ENCODE data around the gene UBE2E1. TPM values are rescaled to one million over a fixed set of nuclear protein-coding genes. Genes with fewer than 3 reads are reported as not detected.

The UBE2E1 gene
- total RNA-seq, 1 donor from 2014 or later = 103 TPM

DNA sequence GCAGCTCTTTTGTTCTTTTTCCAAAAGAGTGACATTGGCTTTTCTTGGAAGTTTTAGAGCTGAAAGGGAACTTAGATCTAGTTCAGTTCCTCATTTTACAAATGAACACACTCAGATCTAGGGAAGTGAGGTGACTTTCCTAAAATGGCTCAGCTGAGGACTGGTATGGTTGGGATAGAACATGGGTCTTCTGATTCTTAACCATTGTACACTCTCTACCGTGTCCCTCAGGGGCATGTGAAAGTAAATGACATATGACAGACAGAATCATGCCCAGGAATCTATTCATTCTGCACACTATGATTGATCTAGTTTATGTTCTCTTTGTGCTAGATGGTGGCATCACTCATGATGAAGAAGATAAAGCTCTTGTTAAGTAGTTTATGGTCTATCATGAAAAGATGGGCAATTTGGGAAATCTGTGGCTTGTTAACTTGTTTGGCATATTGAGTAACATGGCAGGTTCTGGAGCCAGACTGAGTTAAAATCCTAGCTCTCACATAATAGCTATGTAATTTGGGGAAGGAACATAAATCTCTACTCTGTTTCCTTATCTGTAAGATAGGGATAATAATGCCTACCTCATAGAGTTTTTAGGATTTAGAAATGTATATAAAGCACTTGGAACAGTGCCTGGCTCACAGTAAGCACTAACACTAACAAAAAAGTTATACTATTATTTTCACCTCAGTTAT, 30.9 kb downstream of the UBE2E1 start:
- no peak overlapping the region for H3K27ac Mint-ChIP-seq (ENCODE audit: unreplicated experiment)
- TF ChIP-seq, protein P1, sequence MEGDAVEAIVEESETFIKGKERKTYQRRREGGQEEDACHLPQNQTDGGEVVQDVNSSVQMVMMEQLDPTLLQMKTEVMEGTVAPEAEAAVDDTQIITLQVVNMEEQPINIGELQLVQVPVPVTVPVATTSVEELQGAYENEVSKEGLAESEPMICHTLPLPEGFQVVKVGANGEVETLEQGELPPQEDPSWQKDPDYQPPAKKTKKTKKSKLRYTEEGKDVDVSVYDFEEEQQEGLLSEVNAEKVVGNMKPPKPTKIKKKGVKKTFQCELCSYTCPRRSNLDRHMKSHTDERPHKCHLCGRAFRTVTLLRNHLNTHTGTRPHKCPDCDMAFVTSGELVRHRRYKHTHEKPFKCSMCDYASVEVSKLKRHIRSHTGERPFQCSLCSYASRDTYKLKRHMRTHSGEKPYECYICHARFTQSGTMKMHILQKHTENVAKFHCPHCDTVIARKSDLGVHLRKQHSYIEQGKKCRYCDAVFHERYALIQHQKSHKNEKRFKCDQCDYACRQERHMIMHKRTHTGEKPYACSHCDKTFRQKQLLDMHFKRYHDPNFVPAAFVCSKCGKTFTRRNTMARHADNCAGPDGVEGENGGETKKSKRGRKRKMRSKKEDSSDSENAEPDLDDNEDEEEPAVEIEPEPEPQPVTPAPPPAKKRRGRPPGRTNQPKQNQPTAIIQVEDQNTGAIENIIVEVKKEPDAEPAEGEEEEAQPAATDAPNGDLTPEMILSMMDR (IDR thresholded peaks at IDR 0.05) = no peak
- DNase-seq (ENCODE audit: low spot score) = no peak
- no peaks in the 10 kb centered on the region for H3K27me3 Mint-ChIP-seq (ENCODE audit: low read depth)
- no peaks in the 10 kb centered on the region for H3K9me3 Mint-ChIP-seq (ENCODE audit: low read depth)
- H3K4me1 Mint-ChIP-seq (ENCODE audit: low read depth) = peaks cover 14% of the 10 kb centered on the region
- H3K4me3 Mint-ChIP-seq (ENCODE audit: unreplicated experiment) = no peak overlapping the region
- no peaks in the 10 kb centered on the region for H3K36me3 Mint-ChIP-seq (ENCODE audit: low read depth)

DNA sequence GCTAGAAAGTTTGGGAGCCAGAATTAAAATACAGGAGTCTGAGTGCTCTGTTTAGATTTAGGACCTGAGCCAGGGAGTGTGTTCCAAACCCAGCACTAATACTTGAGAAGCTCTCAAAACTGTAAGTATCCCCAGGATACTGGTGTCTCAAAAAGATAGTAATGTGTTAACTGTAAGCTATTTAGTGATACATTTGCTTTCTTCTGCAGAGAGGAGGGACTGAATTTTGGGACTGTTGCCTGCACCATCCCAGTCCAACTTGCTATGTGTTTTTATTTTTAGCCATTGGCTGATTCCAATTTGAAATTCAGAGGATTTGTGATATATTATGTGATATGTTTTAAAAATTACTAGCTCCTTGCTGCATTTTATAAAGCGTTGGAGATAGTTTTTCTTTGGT, 31.5 kb downstream of the UBE2E1 start:
- Mint-ChIP-seq H3K9me3 (ENCODE audit: low read depth) (no peaks in the 10 kb centered on the region), H3K36me3 (ENCODE audit: low read depth) (no peaks in the 10 kb centered on the region), H3K27me3 (ENCODE audit: low read depth) (no peaks in the 10 kb centered on the region), H3K27ac (ENCODE audit: unreplicated experiment) (no peak overlapping the region), H3K4me3 (ENCODE audit: unreplicated experiment) (no peak overlapping the region), H3K4me1 (ENCODE audit: low read depth) (peaks cover 11% of the 10 kb centered on the region)
- no peak for DNase-seq (ENCODE audit: low spot score)
- TF ChIP-seq, protein P1 (IDR thresholded peaks at IDR 0.05) = no peak

DNA sequence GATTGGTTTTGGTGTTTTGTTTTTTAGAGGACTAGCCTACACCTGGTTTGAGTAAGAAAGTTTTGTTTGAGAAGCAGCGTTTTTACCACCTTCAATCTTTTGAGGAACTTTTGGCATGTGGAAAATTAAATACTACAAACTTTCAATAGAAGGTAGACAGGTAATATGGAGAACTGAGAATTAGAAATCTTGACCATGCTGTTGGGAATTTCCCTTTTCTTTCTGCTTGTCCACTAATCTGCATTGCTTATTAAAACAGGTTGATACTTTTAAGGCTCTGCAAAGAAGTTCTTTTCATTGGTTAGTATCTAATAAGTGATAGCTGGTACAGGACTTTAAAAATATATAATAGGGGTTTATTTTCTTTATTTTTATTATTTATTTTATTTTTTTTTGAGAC, 31.9 kb downstream of the UBE2E1 start:
- Mint-ChIP-seq H3K27ac (ENCODE audit: unreplicated experiment) (no peak overlapping the region), H3K9me3 (ENCODE audit: low read depth) (no peaks in the 10 kb centered on the region)
- no peak for DNase-seq (ENCODE audit: low spot score)

DNA sequence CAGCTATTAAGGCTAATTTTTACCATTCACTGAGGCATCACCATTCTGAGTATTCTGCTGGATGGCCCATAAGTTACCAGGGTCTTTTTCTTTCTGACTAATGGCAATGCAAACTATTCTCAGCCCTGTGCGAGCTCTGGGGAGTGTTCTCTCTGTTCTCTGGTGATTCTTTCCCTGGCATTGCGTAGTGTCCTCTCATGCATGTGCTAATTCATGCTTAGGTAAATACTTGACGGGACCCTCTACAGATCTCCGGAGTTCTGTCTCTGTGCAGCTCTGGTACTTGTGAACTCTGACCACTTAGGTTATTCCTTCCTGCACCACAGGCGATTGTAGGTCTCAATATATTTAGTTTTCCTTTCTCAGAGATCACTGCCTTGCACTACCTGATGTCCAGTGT, 34.8 kb downstream of the UBE2E1 start:
- Mint-ChIP-seq H3K9me3 (ENCODE audit: low read depth) (no peaks in the 10 kb centered on the region), H3K27me3 (ENCODE audit: low read depth) (no peaks in the 10 kb centered on the region), H3K4me3 (ENCODE audit: unreplicated experiment) (no peak overlapping the region), H3K27ac (ENCODE audit: unreplicated experiment) (no peak overlapping the region), H3K4me1 (ENCODE audit: low read depth) (peaks cover 11% of the 10 kb centered on the region), H3K36me3 (ENCODE audit: low read depth) (no peaks in the 10 kb centered on the region)
- DNase-seq (ENCODE audit: low spot score) = no peak
- TF ChIP-seq, protein P1 (IDR thresholded peaks at IDR 0.05) = no peak

More for the DNA sequence above, 31.9 kb downstream of the UBE2E1 start:
- Mint-ChIP-seq H3K36me3 (ENCODE audit: low read depth) (no peaks in the 10 kb centered on the region), H3K4me3 (ENCODE audit: unreplicated experiment) (no peak overlapping the region), H3K4me1 (ENCODE audit: low read depth) (peaks cover 11% of the 10 kb centered on the region), H3K27me3 (ENCODE audit: low read depth) (no peaks in the 10 kb centered on the region)
- TF ChIP-seq, protein P1 (IDR thresholded peaks at IDR 0.05) = no peak

DNA sequence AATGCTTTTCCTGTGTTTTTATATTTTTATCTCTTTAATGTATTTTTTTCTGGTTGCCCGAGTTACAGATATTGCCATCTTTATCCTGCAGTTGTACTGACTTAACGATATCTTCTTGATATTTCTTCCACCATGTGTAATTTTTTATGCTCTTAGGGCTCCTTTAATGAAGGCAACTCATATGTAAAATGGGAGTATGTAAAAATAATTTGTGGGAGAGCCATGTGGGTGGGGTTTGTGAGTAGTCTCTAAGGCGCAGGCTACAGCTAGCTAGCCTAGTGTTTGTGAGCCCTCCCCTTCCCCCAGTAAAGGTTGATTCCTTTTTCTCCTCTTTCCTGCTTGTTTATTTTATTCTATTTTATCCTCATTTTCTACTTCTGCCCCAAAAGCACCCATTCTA, 38.1 kb downstream of the UBE2E1 start:
- Mint-ChIP-seq H3K4me1 (ENCODE audit: low read depth) (no peaks in the 10 kb centered on the region), H3K4me3 (ENCODE audit: unreplicated experiment) (no peak overlapping the region), H3K36me3 (ENCODE audit: low read depth) (no peaks in the 10 kb centered on the region), H3K27ac (ENCODE audit: unreplicated experiment) (no peak overlapping the region), H3K9me3 (ENCODE audit: low read depth) (no peaks in the 10 kb centered on the region), H3K27me3 (ENCODE audit: low read depth) (no peaks in the 10 kb centered on the region)
- DNase-seq (ENCODE audit: low spot score) = no peak
- TF ChIP-seq, protein P1 (IDR thresholded peaks at IDR 0.05) = no peak

All from chondrocyte (in vitro differentiated cells).